ENCODE results near the gene UTY.

Gene UTY

DNA sequence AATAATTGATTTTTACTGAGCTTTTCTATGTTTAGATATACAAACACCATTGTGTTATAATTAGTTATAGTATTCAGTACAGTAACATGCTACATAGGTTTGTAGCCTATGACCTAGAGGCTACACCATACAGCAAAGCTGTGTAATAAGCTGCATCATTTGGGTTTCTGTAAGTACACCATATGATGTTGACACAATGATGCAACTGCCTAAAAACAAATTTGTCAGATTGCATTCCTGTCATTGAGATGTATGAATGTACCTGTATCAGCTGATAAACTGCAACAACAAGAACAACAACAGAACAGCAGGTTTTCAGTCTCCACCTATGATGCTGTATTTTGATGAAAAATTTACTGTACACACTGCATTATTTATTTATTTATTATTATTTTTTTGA is 64.3 kb downstream of the UTY start:
- no peak for DNase-seq (ENCODE audit: low read depth)

DNA sequence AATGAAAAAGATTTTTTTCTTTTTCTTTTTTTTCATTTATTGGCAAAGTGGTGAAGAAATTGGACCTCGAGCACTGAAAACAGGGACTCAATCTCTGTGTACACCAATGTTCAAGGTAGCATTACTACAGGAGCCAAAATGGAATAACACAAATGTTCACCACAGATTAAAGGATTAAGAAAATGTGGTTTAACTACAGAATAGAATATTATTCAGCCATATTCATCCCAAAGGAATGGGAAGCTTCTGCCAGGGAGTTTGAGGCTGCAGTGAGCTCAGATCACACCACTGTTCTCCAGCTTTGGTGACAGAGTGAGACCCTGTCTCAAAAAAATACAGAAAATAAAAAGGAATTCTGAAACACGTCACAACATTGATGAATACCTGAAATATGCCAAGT is 81.0 kb downstream of the UTY start:
- DNase-seq (ENCODE audit: low read depth) = no peak

DNA sequence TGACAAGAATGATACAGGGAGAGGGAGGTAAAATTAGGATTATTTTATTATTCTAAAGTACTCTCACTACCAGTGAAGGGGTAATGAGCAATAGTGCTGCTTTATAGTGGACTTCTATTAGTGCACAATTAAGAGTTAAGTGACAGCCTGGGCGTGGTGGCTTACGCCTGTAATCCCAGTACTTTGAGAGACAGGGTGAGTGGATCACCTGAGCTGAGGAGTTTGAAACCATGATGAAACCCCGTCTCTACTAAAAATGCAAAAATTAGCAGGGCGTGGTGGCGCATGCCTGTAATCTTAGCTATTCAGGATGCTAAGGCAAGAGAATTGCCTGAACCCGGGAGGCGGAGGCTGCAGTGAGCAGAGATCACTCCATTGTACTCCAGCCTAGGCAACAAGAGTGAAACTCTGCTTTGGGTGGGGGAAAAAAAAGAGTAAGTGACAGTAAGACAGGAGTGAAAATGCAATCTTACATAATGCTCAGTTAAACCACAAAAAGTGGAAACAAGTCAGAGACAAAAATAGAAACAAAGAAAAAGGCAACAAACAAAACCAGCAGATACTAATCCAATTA is 98.6 kb downstream of the UTY start:
- DNase-seq (ENCODE audit: low read depth) = no peak

DNA sequence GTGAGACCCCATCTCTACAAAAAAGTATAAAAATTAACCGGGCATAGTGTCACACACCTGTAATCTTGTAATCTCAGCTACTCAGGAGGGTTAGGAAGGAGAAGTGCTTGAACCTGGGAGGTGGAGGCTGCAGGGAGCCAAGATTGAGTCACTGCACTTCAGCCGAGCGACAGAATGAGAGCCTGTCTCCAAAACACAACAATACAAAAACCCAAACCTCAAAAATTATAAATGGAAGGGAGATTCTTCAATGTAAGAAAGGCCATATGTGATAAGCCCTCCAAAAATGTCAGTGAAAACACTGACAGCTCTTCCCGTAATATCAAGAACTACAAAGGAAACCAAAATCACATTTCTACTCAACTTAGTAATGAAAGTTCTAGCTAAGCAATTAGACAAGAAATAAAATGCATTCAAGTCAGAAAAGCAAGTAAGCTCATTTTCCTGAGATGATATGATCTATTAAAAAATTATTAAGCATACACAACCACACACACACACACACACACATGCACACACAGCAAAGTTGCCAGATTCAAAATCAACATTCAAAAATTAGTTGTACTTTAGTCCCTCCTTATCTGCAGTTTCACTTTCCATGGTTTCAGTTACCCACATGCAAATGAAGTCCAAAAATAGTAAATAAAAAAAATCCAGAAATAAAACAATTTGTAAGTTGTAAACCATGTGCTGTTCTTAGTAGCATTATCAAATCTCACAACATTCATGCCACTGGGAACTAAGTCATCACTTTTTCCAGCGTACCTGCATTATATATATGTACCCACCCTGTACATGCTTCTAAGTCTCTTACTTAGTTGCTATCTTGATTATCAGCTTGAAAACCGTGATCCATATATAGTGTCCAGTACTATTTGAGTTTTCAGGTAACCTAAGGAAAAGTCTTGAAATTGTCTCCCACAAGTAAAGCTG is 108.7 kb downstream of the UTY start:
- DNase-seq (ENCODE audit: low read depth) = no peak

DNA sequence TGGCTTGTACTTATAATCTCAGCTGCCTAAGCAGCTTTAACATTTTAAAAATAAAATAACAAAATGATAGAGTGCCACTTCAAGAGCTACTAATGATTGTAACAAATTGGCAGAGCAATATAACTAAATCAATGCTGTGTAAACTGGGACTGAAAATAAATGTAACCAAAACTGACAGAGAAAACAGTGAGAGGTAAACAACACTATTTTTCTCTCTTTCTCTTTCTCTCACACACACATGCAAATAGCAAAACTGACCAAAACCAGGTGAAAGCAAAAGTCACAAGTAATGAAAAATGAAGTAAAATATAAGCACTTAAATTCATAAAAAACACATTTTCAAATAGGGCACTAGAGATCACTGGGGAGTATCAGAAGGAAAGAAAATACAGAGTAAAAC is 109.6 kb downstream of the UTY start:
- DNase-seq (ENCODE audit: low read depth) = no peak

DNA sequence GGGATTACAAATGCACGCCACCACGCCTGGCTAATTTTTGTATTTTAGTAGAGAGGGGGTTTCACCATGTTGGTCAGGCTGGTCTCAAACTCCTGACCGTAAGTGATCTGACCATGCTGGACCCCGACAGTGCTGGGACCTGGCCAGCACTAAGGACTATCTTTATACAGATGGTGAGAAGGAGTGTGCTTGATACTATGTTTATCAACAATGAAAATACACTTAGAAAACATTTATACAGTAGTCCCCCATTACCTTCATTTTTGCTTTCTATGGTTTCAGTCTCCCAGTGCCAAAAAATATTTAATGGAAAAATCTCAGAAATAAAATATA is 111.4 kb downstream of the UTY start:
- DNase-seq (ENCODE audit: low read depth) = no peak

DNA sequence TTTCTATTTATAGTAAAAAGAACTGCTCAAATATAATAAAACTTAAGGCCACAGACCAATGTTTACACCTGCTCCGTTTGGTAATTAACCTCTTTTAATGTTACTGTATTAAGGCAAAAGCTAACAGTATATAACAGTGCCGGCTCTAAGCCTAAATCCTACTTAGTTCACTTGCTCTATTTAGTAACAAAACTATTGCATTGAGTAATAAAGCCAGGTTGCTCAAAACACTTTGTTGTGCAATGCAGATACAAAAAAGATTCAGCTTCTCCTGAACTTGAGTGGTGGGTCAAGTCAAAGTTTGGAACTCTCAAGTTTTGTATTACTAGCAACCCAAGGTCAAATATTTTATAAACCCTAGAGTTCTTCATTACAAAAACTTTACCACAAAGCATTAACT is 116.2 kb downstream of the UTY start:
- no peak for DNase-seq (ENCODE audit: low read depth)

DNA sequence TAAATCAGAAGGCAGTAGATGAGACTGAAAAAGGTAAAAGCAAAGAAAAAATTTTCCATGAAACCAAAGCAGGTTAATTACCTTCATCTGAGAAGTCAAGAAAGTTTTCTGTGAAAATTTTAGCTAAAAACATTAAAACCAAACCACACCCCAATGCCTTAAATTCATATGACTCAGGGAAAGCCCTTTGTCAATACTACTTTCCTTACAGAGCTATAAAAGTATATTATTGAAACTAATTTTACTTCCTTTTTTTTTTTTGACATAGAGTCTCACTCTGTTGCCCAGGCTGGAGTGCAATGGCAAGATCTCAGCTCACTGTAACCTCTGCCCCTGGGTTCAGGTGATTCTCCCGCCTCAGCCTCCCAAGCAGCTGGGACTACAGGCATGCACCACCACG is 117.2 kb downstream of the UTY start:
- DNase-seq (ENCODE audit: low read depth) = no peak

DNA sequence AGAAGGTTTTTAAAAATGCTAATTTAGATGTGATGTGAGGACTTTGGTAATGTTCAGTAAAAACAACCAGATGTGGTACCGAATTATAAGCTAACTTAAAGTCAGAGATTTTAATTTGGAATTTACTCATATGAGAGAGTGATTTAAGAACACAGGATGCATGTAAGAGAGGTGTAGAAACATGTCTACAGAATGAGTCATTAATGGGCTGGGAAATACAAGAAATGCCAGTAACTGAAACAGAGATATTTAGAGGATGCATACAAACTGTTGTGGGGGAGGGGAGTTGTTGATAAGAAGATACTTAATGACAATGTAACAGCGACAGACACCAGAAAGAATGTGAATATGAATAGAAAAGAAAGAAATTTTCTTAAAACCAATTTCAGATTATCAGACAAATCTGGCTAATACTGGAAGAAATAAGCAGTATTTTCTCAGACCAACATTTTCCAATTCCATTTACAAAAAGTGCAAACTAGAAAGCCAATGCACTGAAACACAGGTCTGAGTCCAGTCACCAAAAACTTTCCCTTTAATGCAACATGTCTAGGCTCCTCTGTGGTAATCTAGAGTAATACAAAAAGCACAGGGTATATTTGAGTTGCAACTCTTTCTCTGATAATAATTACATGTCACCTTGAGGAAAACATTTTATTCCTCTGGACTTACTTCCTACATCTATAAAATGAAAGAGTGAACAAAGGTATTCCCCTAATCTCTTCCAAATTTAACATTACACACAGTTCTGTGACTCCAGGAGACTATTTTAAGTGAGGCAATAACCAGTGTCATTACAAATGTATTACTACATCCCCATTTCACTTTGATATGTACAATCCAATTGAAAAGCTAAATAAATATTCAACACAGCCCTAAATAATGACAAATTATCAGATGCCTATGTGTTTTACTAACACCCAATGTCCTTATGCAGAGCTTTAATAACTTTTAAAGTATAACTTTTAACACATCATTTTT is 117.9 kb downstream of the UTY start:
- DNase-seq (ENCODE audit: low read depth) = no peak

DNA sequence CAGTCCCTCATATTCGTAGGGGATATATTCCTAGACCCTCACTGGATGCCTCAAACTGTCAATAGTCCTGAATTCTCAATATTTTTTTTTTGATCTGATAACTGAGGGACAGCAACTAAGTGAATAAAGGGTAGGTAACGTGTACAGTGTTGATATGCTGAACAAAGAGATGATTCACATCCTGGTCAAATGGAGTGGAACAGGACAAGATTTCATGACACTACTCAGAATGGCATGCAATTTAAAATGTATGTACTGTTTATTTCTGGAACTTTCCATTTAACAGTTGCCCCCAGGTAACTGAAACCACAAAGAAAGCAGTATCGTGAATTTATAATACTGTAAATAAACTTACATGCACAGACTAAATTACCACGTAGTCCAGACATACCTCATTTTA is 128.4 kb downstream of the UTY start:
- no peak for DNase-seq (ENCODE audit: low read depth)

DNA sequence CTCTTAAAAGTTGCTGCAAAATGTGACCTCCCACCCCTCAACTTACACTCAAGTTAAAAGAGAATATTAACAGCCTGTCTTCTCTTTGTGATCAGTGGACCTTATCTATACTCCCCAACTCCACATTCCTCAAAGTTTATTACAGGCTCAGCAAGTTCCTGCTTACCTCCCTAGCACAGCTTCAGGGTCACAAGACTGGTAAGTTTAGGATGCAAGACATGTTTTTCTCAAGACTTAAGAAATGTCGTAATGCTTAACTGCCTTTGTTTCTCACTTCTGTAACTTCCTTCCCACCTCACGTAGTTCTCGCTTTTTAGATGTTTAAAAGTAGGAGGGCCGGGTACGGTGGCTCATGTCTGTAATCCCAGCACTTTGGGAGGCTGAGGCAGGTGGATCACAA is 132.7 kb downstream of the UTY start:
- no peak for DNase-seq (ENCODE audit: low read depth)

DNA sequence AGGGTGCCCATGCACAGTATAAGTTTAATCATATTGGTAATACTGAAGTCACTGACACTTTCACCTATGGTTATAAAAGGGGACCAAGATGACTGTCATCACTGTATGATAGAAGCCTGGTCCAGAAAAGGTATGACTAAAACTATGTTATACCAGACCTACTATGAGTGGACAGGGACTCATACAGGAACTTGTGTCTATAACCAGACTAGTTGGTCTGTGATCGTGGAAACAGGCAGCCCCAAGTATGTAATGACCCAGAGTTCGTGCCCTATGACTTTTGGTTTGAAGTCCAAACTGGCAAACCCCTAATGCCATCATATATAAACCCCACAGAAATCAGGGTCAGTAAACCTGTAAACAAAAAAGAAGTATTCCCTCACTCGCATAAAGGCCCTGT is 134.3 kb downstream of the UTY start:
- DNase-seq (ENCODE audit: low read depth) = no peak

DNA sequence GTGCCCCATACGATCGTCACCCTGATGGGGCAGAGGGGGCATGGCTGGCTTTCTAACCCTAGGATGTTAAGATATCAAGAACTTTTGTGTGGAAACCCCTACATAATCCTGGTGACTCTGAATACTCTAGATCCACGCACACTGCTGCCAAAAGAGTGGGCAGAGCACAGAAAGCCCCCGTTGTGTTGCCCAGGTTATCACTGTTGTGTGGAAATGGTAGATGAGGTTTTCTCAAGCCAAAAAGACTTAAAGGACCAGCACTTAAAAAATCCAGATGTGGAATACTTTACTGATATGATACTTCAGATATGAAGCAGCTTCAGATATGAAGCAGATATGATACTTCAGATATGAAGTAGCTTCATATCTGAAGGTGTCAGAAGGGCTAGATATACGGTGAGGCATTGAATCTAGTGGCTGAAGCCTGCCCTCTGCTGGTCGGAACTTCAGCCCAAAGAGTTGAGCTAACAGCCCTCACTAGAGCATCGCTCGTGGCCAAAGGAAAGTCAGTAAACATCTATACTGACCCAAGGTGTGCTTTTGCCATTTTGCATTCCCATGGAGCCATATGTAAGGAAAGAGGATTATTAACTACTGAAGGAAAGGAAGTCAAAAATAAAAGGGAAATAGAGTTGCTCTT is 136.4 kb downstream of the UTY start:
- no peak for DNase-seq (ENCODE audit: low read depth)

DNA sequence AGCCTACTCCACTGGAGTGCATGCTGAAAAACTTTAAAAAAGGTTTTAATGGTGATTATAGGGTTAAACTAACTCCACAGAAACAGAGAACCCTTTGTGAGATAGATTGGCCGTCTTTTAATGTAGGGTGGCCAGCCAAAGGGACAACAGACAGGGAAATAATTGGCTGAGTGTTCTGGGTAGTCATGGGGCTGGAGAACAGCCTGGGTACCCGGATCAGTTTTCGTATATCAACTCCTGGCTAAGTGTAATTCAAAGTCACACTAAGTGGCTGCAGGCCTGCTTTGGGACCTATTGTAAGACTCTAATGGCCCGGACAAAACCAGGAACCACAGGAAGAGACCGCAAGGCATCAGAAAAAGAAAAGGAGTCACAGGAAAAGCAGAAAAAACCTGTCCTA is 139.9 kb downstream of the UTY start:
- DNase-seq (ENCODE audit: low read depth) = no peak

DNA sequence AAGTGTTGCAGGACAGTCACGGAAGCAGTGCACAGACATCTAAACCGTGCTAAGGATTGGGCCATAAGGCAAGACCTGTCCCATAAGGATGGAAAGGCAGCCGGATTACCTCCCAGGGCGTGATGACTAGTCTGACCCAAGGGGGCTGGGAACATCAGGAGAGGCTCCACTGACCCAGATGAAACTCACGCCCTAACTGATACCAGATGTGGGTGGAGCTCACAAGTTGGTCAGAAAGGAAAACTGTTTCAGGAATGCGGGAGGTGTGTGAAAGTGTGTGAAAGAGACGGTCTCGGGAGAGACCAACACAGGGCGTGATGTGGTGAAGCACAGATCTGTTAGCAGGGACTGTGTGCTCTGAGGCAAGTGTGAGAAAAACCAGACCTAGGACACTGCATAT is 140.5 kb downstream of the UTY start:
- no peak for DNase-seq (ENCODE audit: low read depth)

DNA sequence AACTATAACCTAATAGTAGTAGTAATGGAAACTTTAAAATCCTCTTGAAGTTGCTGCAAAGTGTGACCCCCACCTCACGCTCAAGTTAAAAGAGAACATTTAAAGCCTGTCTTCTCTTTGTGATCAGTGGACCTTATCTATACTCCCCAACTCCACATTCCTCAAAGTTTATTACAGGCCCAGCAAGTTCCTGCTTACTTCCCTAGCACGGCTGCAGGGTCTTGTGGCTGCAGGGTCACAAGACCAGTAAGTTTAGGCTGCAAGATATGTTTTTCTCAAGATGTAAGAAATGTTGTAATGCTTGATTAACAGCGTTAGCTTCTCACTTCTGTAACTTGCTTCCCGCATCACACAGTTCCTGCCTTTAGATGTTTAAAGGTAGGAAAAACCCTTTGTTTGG is 141.1 kb downstream of the UTY start:
- DNase-seq (ENCODE audit: low read depth) = no peak

DNA sequence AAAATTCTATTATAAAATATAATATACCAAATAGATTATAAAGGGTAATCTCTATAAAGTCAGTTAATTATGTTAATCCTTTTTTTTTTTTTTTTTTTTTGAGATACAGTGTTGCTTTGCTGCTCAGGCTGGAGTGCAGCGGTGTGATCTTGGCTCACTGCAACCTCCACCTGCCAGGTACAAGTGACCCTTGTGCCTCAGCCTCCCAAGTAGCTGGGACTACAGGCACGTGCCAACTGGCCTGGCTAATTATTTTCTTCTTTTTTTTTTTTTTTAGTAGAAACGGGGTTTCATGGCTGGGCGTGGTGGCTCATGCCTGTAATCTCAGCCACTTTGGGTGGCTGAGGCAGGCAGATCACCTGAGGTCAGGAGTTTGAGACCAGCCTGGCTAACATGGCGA is 141.9 kb downstream of the UTY start:
- no peak for DNase-seq (ENCODE audit: low read depth)

DNA sequence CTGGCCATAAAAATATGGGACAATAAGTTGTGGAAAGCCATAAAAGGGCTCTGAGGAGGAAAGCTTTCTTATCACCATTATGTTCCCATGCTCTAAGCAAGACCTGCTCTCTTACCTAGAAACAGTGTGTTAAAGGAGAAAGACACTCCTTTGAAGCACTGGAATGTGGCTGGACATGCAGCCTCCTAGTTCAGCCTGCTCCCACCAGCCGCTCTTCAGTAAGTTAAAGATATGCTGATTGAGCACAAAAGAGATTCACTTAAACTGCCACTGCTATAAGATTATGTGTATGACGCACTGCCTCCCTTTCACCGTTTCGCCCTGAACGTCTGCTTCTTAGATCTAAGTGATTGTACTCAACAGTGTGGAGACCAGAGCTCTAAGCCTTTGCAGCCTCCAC is 146.0 kb downstream of the UTY start:
- no peak for DNase-seq (ENCODE audit: low read depth)

DNA sequence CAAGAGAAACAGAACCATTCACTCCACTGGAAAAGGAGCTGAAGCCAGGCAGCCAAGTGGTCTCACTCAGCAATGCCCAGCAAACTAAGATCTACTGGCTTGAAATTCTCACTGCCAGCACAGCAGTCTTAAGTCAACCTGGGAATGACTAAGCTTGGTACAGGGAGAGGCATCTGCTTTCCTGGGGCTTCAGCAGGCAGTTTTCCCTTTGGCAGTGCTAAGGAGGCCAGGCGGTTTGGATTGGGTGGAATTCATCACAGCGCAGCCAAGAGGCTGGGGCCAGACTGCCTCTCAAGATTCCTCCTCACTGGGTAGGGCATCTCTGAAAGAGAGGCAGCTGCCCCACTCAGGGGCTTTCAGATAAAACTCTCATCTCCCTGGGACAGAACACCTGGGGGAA is 149.2 kb downstream of the UTY start:
- DNase-seq (ENCODE audit: low read depth) = no peak

DNA sequence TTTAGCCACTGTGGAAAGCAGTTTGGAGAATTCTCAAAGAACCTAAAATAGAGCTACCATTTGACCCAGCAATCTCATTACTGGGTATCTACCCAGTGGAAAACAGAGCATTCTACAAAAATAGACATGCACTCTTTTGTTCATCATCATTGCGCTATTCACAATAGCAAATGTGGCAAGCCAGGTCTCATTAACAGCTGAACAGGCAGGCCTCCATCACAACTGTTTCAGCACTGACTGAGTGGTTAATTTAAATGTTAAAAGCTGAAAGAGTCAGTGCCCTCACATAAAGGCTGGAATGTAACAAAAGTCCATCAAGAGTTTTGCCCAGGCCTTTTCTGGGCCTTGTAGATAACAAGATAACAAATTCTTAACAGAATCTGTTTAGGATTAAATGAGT is 166.9 kb downstream of the UTY start:
- no peak for DNase-seq (ENCODE audit: low read depth)

DNA sequence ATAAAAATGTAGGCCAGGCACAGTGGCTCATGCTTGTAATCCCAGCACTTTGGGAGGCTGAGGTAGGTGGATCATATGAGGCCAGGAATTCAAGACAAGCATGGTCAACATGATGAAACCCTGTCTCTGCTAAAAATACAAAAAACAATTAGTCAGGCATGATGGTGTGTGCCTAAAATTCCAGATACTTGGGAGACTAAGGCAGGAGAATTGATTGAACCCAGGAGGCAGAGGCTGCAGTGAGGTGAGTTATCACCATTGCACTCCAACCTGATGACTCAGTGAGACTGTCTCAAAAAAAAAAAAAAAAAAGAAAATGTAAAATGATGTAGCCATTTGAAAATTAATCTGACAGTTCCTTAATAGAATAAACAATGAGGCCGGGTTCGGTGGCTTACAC is 171.9 kb downstream of the UTY start:
- no peak for DNase-seq (ENCODE audit: low read depth)

DNA sequence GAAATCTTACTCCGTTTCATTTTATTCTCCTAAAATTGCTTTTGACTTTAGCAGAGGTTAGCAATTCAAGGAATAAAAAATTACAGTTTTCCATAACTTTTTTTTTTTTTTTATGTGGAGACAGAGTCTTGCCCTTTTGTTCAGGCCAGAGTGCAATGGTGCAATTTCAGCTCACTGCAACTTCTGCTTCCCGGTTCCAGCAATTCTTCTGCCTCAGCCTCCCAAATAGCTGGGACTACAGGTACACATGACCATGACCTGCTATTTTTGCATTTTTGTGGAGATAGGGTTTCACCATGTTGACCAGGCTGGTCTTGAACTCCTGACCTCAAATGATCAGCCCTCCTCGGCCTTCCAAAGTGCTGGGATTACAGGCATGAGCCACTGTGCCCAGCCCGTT is 179.0 kb downstream of the UTY start:
- no peak for DNase-seq (ENCODE audit: low read depth)
